Esophagus muscularis mucosa (tissue), 4 donors: ENCODE measurements around the gene AMFR. TPM values are rescaled to one million over a fixed set of nuclear protein-coding genes. Genes with fewer than 3 reads are reported as not detected.

ENCODE experiments used
- DNase-seq: peaks from one replicate; pipeline ENCODE4 v3.0.0-alpha.2; 2017; ENCODE audit errors: extremely low spot score
- H3K27ac ChIP-seq, 4 donors: fragments of 200-600 bp; sonication (generic); replicated peaks in 1 of 4; 1 replicate in 3 of 4; 2 replicates in 1 of 4; pipeline ENCODE4 v1.5.1; 2016 to 2019; ENCODE audit warnings: mild to moderate bottlenecking in 1 of 4
- H3K27me3 ChIP-seq, 4 donors: fragments of 200-600 bp; sonication (generic); one replicate each; pipeline versions ENCODE4 v1.5.1 to v1.6.0; 2016 to 2019
- H3K36me3 ChIP-seq, 4 donors: fragments of 200-600 bp; sonication (generic); one replicate each; pipeline ENCODE4 v1.5.1; 2016 to 2019
- H3K4me1 ChIP-seq, 4 donors: fragments of 200-600 bp; sonication (generic); one replicate each; pipeline ENCODE4 v1.5.1; 2016 to 2019
- H3K4me3 ChIP-seq, 4 donors: fragments of 200-600 bp; sonication (generic); 1 replicate in 2 of 4; 2 replicates in 2 of 4; pipeline ENCODE4 v1.5.1; 2016 to 2019; ENCODE audit warnings: mild to moderate bottlenecking in 4 of 4, moderate library complexity in 1 of 4
- H3K9me3 ChIP-seq, 4 donors: fragments of 200-600 bp; sonication (generic); 1 replicate in 3 of 4; 2 replicates in 1 of 4; pipeline ENCODE4 v1.5.1; 2016 to 2019
- CTCF ChIP-seq, 3 experiments: fragments of 200-600 bp in 2 of 3; fragments of 450-650 bp in 1 of 3; sonication (generic) in 2 of 3; IDR thresholded peaks; one replicate each; pipeline ENCODE4 v1.5.1; 2017 to 2019; ENCODE audit warnings: antibody characterized with exemption in 3 of 3, mild to moderate bottlenecking in 2 of 3, moderate library complexity in 1 of 3
- EP300 ChIP-seq: sonication (generic); formaldehyde crosslinking; IDR thresholded peaks from one replicate; pipeline ENCODE4 v1.6.1; 2017; ENCODE audit warnings: antibody characterized with exemption
- POLR2A ChIP-seq: fragments of 450-650 bp; IDR thresholded peaks from one replicate; pipeline ENCODE4 v1.6.1; 2017; ENCODE audit warnings: antibody characterized with exemption, moderate library complexity, mild to moderate bottlenecking, low read depth
- POLR2AphosphoS5 ChIP-seq, 2 donors: sonication (generic); formaldehyde crosslinking; IDR thresholded peaks; one replicate each; pipeline ENCODE4 v1.6.1; 2017; ENCODE audit warnings: antibody characterized with exemption in 2 of 2
- WGBS: methylation state at CpG from one replicate; pipeline ENCODE4 v1.1.5; 2018; 5-methylcytosine and 5-hydroxymethylcytosine counted together
- intact Hi-C: fragments of 100-400 bp; cut with DNase I; formaldehyde crosslinking; loops from one replicate; pipeline ENCODE4 v1.15.1; 2023
- total RNA-seq, 4 donors: library from RNA; depleted of rRNA; stranded (reverse); fragments of >200 nt; gene quantifications; one replicate each; pipeline versions ENCODE4 v1.1.0 to v1.2.1, GENCODE V29; 2016

The AMFR gene
- total RNA-seq, 4 donors from 2014 or later, result 150 to 205 (median 179) TPM

GRCh38 chr16:56411123-56411522 lies 14.2 kb downstream of the AMFR start:
- intact Hi-C loops, result no loop called here
- H3K4me3 ChIP-seq, result no peak overlapping the region
- no peak overlapping the region for H3K27ac ChIP-seq
- H3K4me1 ChIP-seq, result peaks cover 7 to 23% (median 17%) of the 10 kb centered on the region in 4 donors
- 87% methylated on average over 5 of the region's 5 CpGs for WGBS
- H3K36me3 ChIP-seq, result peaks cover 39 to 64% (median 45%) of the 10 kb centered on the region in 4 donors
- DNase-seq, result no peak
- no peaks in the 10 kb centered on the region for H3K27me3 ChIP-seq
- TF ChIP-seq POLR2A (no peak), EP300 (no peak), CTCF (IDR thresholded peaks at IDR 0.05) (no peak), POLR2AphosphoS5 (IDR thresholded peaks at IDR 0.05) (no peak)
- H3K9me3 ChIP-seq, result no peaks in the 10 kb centered on the region

DNA sequence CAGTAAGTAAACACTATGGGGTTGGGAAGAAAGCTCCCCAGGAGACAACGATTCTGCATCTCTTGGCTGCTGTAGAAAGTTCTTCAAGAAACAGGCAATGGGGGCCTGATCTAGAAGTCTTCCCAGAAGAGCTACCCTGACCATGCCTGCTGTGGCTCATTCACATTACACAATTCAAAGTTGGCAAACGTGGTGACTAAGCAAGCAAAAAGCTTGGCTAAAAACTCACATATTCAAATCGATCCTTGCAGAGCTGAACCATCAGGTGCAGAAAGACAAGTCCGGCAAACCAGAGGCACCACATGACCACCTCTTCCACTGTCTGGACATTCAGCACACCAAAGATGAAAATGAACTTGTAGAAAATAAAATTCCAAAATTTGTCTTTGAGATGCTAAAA lies 16.1 kb downstream of the AMFR start:
- intact Hi-C loops, result no loop called here
- Histone ChIP-seq H3K27me3 (no peaks in the 10 kb centered on the region), H3K9me3 (no peaks in the 10 kb centered on the region), H3K27ac (no peak overlapping the region), H3K4me1 (peaks cover 0 to 7% (median 2%) of the 10 kb centered on the region in 4 donors), H3K36me3 (peaks cover 51 to 79% (median 57%) of the 10 kb centered on the region in 4 donors), H3K4me3 (no peak overlapping the region)
- no peak for TF ChIP-seq CTCF (IDR thresholded peaks at IDR 0.05)
- TF ChIP-seq POLR2A, result no peak
- TF ChIP-seq POLR2AphosphoS5 (IDR thresholded peaks at IDR 0.05), result no peak
- TF ChIP-seq EP300, result no peak
- DNase-seq, result no peak
- 74% methylated on average over 4 of the region's 4 CpGs for WGBS

DNA sequence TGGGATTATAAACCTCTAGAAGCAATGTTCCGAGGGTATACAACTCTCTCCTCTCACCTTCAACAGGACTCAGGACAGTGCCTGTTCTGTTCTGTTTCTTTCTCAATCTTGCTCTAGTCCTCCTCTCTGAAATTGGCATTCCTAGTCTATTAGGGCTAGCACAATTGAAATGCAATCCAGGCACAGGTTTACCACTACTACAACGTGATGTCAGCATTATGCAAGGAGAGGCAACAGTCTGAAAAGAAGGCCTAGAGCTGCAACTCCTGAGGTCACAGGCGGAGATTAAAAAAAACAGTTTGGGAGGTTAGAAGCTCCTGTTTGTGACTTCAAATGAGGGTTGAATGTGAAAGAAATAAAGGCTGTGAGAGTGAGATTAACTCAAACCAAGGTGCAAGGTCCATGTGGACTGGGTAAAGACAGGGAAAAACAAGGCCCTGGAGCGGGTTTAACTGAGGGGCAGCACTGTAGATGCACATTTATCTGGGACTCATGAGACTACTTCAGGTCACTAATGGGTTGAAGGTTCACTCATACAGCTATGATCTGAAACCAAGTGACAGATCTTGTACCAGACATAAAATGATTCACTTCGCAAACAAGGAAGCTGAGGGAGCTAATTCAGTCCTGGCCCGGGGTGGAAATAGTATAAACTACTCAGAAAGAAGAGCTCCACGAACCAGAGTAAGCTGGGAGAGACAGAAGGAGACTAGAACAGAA lies 16.8 kb downstream of the AMFR start:
- no peak overlapping the region for H3K4me3 ChIP-seq
- H3K27ac ChIP-seq, result no peak overlapping the region
- H3K4me1 ChIP-seq, result peaks cover 0 to 6% (median 0%) of the 10 kb centered on the region in 4 donors
- no peaks in the 10 kb centered on the region for H3K9me3 ChIP-seq
- no peaks in the 10 kb centered on the region for H3K27me3 ChIP-seq
- TF ChIP-seq EP300 (no peak), POLR2A (no peak), POLR2AphosphoS5 (IDR thresholded peaks at IDR 0.05) (no peak), CTCF (IDR thresholded peaks at IDR 0.05) (no peak)
- intact Hi-C loops, result no loop called here
- H3K36me3 ChIP-seq, result peaks cover 54 to 83% (median 63%) of the 10 kb centered on the region in 4 donors
- WGBS, result 77% methylated on average over 7 of the region's 7 CpGs
- no peak for DNase-seq

DNA sequence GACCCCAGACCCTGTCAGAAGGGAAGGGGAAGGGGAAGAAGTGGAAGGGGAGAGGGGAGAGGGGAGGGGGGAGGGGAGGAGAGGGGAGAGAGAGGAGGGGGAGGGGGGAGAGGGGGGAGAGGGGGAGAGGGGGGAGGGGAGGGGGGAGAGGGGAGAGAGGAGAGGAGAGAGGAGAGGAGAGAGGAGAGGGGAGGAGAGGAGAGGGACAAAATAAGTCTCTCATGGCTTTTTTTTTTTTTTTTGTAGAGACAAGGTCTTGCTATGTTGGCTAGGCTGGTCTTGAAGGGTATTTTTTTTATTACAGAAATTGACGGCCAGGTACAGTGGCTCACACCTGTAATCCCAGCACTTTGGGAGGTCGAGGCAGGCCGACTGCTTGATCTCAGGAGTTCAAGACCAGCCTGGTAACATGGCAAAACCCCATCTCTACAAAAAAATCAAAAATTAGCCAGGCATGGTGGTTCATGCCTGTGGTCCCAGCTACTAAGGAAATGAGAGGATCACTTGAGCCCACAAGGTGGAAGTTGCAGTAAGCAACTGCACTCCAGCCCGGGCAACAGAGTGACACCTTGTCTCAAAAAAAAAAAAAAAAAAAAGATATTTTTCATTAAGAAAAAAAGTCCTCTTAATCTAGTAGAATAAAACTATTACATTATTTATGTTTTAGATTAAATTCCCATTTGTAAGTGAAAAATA lies 19.2 kb downstream of the AMFR start:
- Histone ChIP-seq H3K4me3 (no peak overlapping the region), H3K27me3 (no peaks in the 10 kb centered on the region), H3K36me3 (peaks cover 62 to 83% (median 72%) of the 10 kb centered on the region in 4 donors), H3K4me1 (peaks cover 0 to 3% (median 0%) of the 10 kb centered on the region in 4 donors), H3K9me3 (no peaks in the 10 kb centered on the region), H3K27ac (no peak overlapping the region)
- intact Hi-C loops, result no loop called here
- TF ChIP-seq EP300, result no peak
- no peak for TF ChIP-seq POLR2AphosphoS5 (IDR thresholded peaks at IDR 0.05)
- TF ChIP-seq CTCF (IDR thresholded peaks at IDR 0.05), result no peak
- TF ChIP-seq POLR2A, result no peak
- WGBS, result 93% methylated on average over 4 of the region's 4 CpGs
- no peak for DNase-seq
